Measurements from ENCODE around the gene AGPAT1. TPM values are rescaled to one million over a fixed set of nuclear protein-coding genes. Genes with fewer than 3 reads are reported as not detected.

Gene AGPAT1
- total and polyA plus RNA-seq, 10 of the 15 experiments (the other 5 are each of a cell fraction or from before 2014, with no cell fraction given) = 13.9 to 39.5 (median 24.7) TPM

DNA sequence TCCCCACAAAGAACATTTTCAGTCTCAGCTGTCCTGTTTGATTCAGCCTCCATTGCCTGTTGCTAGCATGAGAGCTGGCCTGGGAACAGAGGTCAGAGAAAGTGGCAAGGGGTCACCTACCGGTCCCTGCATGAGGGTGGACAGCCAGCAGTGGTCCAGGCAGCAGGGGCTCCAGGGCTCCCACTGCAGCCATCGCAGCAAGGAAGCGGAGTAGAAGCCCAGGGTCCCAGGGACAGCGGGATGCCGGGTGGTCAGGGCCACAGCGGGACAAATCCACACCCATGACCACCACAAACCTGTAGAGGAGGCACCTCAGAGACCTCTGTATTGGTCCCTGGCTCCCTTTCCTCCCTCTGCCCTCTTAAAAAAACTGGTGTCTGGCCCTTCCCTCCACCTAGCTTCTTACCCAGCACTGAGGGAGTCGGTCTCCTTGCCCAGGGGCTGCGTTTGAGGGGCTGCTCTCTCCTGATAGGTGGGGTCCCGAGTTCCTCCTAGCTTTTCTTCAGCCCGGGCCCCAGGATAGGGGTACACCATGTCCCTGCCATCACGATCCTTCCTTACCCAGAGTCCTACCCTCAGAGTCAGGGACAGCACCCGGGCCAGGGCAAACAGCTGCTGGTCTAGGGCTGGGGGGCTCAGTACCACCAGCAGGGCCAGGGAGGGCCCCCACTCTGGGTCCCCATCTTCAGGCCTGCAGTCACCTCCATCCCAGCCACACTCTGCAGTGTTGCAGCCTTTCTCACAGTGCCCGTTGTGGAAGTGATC, 25.0 kb upstream of the AGPAT1 start (continued):
- TF ChIP-seq, protein P1, sequence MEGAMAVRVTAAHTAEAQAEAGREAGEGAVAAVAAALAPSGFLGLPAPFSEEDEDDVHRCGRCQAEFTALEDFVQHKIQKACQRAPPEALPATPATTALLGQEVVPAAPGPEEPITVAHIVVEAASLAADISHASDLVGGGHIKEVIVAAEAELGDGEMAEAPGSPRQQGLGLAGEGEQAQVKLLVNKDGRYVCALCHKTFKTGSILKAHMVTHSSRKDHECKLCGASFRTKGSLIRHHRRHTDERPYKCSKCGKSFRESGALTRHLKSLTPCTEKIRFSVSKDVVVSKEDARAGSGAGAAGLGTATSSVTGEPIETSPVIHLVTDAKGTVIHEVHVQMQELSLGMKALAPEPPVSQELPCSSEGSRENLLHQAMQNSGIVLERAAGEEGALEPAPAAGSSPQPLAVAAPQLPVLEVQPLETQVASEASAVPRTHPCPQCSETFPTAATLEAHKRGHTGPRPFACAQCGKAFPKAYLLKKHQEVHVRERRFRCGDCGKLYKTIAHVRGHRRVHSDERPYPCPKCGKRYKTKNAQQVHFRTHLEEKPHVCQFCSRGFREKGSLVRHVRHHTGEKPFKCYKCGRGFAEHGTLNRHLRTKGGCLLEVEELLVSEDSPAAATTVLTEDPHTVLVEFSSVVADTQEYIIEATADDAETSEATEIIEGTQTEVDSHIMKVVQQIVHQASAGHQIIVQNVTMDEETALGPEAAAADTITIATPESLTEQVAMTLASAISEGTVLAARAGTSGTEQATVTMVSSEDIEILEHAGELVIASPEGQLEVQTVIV (IDR thresholded peaks at IDR 0.05; ENCODE audit: borderline replicate concordance, partially characterized antibody) = no peak
- TF ChIP-seq NRF1 (conservative IDR thresholded peaks at IDR 0.05; ENCODE audit: low read depth, low read length) = no peak

DNA sequence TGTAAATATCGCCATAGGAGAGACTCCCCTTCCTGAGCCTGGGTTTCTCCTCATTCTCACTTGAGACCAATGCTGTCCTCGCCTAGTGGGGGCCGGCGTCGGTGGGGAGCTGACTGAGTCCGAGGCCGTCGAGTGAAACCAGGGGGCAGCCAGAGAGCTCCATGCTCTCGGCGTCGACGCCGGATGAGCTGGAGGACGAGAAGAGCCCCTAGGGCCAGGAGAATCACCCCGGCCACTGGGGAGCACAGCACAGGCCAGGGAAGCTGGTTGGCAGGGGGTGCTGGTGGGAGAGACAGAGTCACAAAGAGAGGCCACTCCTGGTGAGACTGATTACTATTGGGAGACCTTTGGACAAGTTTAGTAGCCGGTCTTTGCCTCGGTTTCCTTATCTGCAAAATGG, 23.0 kb upstream of the AGPAT1 start:
- DNase-seq (ENCODE audit: low read depth, low spot score) = no peak
- Histone ChIP-seq H3K4me1 (ENCODE audit: control insufficient read depth, insufficient read depth, low read length) (peaks cover 20% of the 10 kb centered on the region), H3K36me3 (ENCODE audit: control insufficient read depth in 2 of 2, insufficient read depth in 2 of 2, low read length in 1 of 2) (no peaks in the 10 kb centered on the region), H3K79me2 (ENCODE audit: control insufficient read depth, insufficient read depth, low read length) (peaks cover 7% of the 10 kb centered on the region), H3K27me3 (replicated peaks in 1 of 2; ENCODE audit: control insufficient read depth in 2 of 2, insufficient read depth in 2 of 2, low read length in 1 of 2) (no peaks in the 10 kb centered on the region), H3K27ac (ENCODE audit: control insufficient read depth, insufficient read depth) (no peak overlapping the region), H4K20me1 (ENCODE audit: control insufficient read depth, insufficient read depth) (no peaks in the 10 kb centered on the region), H3K9ac (ENCODE audit: control insufficient read depth, insufficient read depth, low read length) (no peak overlapping the region), H3K4me2 (ENCODE audit: control insufficient read depth, insufficient read depth) (no peak overlapping the region), H3K4me3 (no peak overlapping the region), H3K9me3 (replicated peaks; ENCODE audit: control insufficient read depth, insufficient read depth, low read length) (no peaks in the 10 kb centered on the region), H2AFZ (ENCODE audit: control insufficient read depth, low read depth, low read length) (no peak overlapping the region)
- POLR2A ChIA-PET = no interaction called here
- RAD21 ChIA-PET (ENCODE audit: unreplicated experiment) = no interaction called here
- no peak for ATAC-seq
- SMC1A ChIA-PET (ENCODE audit: uncharacterized antibody, unreplicated experiment) = interaction anchor here (0.7 kb wide), 1 partner anchor 57 kb away, joined by 3 read pairs; no protein-coding TSS in a partner anchor
- BruUV-seq (replicated peaks) = no TSS peak
- FAIRE-seq = no peak
- 79% methylated on average over 17 of the region's 17 CpGs for WGBS (ENCODE audit: insufficient coverage, insufficient replicate concordance, low lambda C conversion rate, missing lambda C conversion rate)
- in situ Hi-C loops (cut with MboI) (no loop called here), intact Hi-C loops (cut with micrococcal nuclease; ENCODE audit: unreplicated experiment) (loop anchor here (5.0 kb wide), 1 partner anchor 38 kb away; no protein-coding TSS in a partner anchor)
- TF ChIP-seq POLR2AphosphoS2 (IDR thresholded peaks at IDR 0.05; ENCODE audit: low read depth, low read length) = no peak
- no peak for TF ChIP-seq KDM1A (IDR thresholded peaks at IDR 0.05; ENCODE audit: borderline replicate concordance)
- TF ChIP-seq ZBTB33 (IDR thresholded peaks at IDR 0.05) = no peak
- no peak for TF ChIP-seq REST (IDR thresholded peaks at IDR 0.05; ENCODE audit: low read depth, low read length)
- no peak for TF ChIP-seq USF1 (IDR thresholded peaks at IDR 0.05; ENCODE audit: borderline replicate concordance, extremely low read length, insufficient read depth, low read depth, low read length)
- no peak for TF ChIP-seq NBN (IDR thresholded peaks at IDR 0.05)
- no peak for TF ChIP-seq CEBPB (IDR thresholded peaks at IDR 0.05; ENCODE audit: borderline replicate concordance in 1 of 2, low read depth in 2 of 2, low read length in 2 of 2)
- no peak for TF ChIP-seq RUNX3 (IDR thresholded peaks at IDR 0.05; ENCODE audit: low read length)
- no peak for TF ChIP-seq MEF2B (IDR thresholded peaks at IDR 0.05; ENCODE audit: partially characterized antibody, poor library complexity, severe bottlenecking)
- CTCF ChIA-PET = no interaction called here

Data from GM12878 (cell line).